Progenitor cell of endocrine pancreas (in vitro differentiated cells): ENCODE results near the gene C4orf36. TPM values are rescaled to one million over a fixed set of nuclear protein-coding genes. Genes with fewer than 3 reads are reported as not detected.

Experiments
- DNase-seq: peaks from one replicate; pipeline ENCODE4 v3.0.0; 2021; ENCODE audit warnings: low spot score; ENCODE audit not compliant: unreplicated experiment
- H3K27ac Mint-ChIP-seq: 2 replicates; pipeline ENCODE4 v1.8.0; 2021; ENCODE audit warnings: mild to moderate bottlenecking, moderate library complexity, mixed read lengths
- H3K27me3 Mint-ChIP-seq: 2 replicates; pipeline ENCODE4 v1.8.0; 2021; ENCODE audit warnings: mixed read lengths
- H3K36me3 Mint-ChIP-seq: 2 replicates; pipeline ENCODE4 v1.8.0; 2022; ENCODE audit warnings: mixed read lengths; ENCODE audit not compliant: insufficient read depth
- H3K4me1 Mint-ChIP-seq: 2 replicates; pipeline ENCODE4 v1.8.0; 2021; ENCODE audit warnings: low read depth, mixed read lengths
- H3K4me3 Mint-ChIP-seq: 2 replicates; pipeline ENCODE4 v1.8.0; 2021; ENCODE audit warnings: low read depth, mild to moderate bottlenecking, moderate library complexity, mixed read lengths
- H3K9me3 Mint-ChIP-seq: 2 replicates; pipeline ENCODE4 v1.8.0; 2021; ENCODE audit warnings: low read depth, mixed read lengths
- total RNA-seq: library from RNA; stranded (reverse); gene quantifications from 2 replicates; pipeline ENCODE4 v1.2.1, GENCODE V29; 2021
- TF ChIP-seq, protein P1 (sequence below): fragments of 200-600 bp; sonication (generic); IDR thresholded peaks from one replicate; pipeline ENCODE4 v1.5.0; 2021; ENCODE audit warnings: antibody characterized with exemption, mild to moderate bottlenecking; ENCODE audit not compliant: unreplicated experiment

C4orf36 gene
- total RNA-seq, 1 donor from 2014 or later: 2.0 TPM

DNA sequence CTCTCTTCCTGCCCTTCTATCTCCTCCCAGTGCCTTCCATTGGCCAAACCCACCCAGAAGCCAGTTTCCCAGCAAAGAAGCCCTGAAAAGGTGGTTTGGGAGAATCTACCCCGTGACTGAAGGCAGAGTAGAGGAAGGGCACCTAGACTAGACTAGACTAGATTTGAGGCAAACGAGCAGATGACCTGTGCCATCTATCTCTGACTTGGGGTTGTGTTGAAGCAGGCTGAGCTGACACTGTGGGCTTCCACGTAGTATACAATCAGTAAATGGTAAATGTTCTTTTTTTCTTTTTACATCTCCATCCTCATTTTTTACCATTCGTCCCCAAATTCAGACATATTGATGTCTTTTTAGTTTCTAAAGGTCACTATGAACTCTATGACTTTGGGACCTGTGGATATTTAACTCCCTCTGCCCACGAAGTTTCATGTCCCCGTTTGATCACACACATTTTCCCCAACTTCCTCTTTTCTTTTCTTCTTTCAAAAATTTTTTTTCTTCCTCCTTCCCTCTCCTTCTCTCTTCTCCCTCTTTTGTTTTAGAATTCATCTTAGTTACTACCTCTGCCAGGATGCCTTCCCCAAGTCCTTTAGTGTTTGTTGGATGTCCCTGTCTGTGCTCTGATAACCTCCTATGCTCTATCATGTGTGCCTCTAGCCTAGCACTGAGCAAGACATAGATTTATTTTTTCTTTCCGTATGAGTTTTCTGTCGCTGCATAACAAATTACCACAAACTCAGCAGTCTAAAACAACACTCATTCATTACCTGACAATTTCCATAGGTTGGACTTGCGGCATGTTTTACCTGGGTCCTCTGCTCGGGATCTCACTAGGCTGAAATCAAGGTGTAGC is 36.4 kb upstream of the C4orf36 start:
- Mint-ChIP-seq H3K27ac (no peak overlapping the region), H3K4me1 (peaks cover 4% of the 10 kb centered on the region), H3K36me3 (peaks cover 2% of the 10 kb centered on the region), H3K4me3 (no peak overlapping the region), H3K9me3 (peaks cover 3% of the 10 kb centered on the region), H3K27me3 (no peaks in the 10 kb centered on the region)
- no peak for DNase-seq
- TF ChIP-seq, protein P1, sequence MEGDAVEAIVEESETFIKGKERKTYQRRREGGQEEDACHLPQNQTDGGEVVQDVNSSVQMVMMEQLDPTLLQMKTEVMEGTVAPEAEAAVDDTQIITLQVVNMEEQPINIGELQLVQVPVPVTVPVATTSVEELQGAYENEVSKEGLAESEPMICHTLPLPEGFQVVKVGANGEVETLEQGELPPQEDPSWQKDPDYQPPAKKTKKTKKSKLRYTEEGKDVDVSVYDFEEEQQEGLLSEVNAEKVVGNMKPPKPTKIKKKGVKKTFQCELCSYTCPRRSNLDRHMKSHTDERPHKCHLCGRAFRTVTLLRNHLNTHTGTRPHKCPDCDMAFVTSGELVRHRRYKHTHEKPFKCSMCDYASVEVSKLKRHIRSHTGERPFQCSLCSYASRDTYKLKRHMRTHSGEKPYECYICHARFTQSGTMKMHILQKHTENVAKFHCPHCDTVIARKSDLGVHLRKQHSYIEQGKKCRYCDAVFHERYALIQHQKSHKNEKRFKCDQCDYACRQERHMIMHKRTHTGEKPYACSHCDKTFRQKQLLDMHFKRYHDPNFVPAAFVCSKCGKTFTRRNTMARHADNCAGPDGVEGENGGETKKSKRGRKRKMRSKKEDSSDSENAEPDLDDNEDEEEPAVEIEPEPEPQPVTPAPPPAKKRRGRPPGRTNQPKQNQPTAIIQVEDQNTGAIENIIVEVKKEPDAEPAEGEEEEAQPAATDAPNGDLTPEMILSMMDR: no peak

DNA sequence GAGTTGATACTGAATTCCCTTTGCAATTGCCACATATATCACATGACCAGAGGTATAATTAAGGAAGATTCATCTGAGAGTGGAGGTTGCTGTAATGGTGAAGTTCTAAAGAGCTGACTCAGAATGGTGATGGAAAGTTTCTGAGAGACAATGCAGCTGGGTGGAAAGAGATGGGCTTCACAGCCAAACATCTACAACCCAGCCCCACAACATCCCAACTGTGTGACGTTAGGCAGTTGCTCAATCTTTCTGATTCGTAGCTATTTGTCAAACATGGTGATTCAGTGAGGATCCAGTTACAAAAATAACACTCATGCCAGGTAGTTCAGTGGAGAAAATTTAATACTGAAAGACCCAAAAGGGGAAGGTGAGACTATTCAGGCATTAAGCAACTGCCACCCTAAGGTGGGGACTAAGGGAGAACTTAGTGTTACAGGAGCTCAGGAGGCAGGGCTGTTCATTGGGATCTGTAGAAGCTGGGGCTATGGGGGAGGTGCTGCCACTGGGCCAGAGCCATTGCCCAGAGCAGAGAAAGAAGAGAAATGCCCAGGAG is 35.7 kb upstream of the C4orf36 start:
- no peak overlapping the region for H3K4me3 Mint-ChIP-seq
- no peak overlapping the region for H3K27ac Mint-ChIP-seq
- TF ChIP-seq, protein P1: no peak
- peaks cover 3% of the 10 kb centered on the region for H3K4me1 Mint-ChIP-seq
- DNase-seq: no peak
- H3K27me3 Mint-ChIP-seq: no peaks in the 10 kb centered on the region
- peaks cover 3% of the 10 kb centered on the region for H3K9me3 Mint-ChIP-seq
- H3K36me3 Mint-ChIP-seq: peaks cover 2% of the 10 kb centered on the region

DNA sequence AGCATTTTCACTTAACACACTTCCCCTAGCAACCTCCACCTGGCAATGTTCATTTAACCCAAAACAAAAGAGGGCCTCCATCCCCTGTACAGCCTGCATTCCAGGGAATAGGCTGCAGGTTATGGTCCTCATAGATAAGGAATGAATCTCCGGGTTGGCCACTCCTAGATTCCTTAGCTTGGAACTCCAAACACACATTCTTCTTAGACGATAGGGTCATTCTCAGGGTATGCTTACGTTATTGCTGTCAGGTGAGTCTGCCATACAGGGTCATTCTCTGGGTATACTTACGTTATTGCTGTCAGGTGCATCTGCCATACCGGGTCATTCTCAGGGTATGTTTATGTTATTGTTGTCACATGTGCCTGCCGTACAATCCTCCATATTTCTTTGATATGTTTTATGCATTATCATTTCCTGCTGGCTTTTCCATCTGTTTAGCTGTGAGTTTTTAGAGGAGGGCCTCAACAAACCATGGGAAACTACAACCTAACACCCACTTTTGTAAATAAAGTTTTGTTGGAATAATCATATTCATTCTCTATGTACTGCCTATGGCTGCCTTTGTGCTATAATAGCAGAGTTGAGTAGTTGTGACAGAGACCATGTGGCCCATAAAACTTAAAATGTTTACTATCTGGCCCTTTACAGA is 34.3 kb upstream of the C4orf36 start:
- DNase-seq: no peak
- TF ChIP-seq, protein P1: no peak

DNA sequence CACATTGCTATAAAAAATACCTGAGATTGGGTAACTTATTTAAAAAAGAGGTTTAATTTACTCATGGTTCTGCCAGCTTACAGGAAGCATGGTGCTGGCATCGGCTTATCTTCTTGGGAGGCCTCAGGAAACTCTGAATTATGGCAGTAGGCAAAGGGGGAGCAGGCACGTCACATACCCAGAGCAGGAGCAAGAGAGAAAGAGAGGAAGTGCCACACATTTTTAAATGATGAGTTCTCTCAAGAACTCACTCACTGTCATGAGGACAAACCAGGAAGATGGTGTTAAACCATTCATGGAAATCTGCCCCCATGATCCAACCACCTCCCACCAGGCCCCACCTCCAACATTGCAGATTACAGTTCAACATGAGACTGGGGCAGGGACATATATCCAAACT is 32.6 kb upstream of the C4orf36 start:
- Mint-ChIP-seq H3K4me1 (peaks cover 3% of the 10 kb centered on the region), H3K36me3 (peaks cover 2% of the 10 kb centered on the region), H3K9me3 (peaks cover 3% of the 10 kb centered on the region), H3K27me3 (no peaks in the 10 kb centered on the region), H3K4me3 (no peak overlapping the region), H3K27ac (no peak overlapping the region)
- no peak for DNase-seq
- TF ChIP-seq, protein P1: no peak

More for the DNA sequence above, 34.3 kb upstream of the C4orf36 start:
- Mint-ChIP-seq H3K4me1 (peaks cover 3% of the 10 kb centered on the region), H3K9me3 (peaks cover 3% of the 10 kb centered on the region), H3K27me3 (no peaks in the 10 kb centered on the region), H3K4me3 (no peak overlapping the region), H3K27ac (peak overlapping the region; percentile 34), H3K36me3 (peaks cover 2% of the 10 kb centered on the region)

DNA sequence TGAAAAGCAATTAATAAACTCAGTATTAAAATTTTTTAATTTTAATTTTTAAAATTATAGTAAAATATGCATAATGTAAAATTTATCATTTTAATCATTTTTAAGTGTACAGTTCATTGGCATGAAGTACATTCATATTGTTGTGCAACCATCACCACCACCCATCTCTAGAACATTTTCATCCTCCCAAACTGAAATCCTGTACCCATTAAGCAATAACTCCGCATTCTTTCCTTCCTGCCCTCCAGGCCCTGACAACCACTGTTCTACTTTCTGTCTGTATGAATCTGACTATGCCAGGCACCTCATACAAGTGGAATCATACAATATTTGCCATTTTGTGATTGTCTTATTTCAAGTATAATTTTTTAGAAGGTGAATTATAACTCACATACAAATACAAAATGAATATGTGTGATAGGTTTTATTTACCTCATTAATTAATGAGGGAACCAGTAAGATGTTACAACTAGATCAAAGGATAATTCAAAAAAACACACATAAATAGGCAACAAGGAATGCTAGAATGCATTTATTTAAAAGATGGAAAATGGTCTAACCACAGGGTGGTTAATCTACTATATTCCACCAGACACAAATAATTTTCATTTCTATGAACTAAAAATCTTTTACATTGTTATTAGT is 29.5 kb upstream of the C4orf36 start:
- no peak overlapping the region for H3K4me3 Mint-ChIP-seq
- H3K36me3 Mint-ChIP-seq: peaks cover 2% of the 10 kb centered on the region
- H3K27me3 Mint-ChIP-seq: no peaks in the 10 kb centered on the region
- DNase-seq: no peak
- peaks cover 3% of the 10 kb centered on the region for H3K9me3 Mint-ChIP-seq
- peak overlapping the region; percentile 53 for H3K27ac Mint-ChIP-seq
- TF ChIP-seq, protein P1: no peak
- H3K4me1 Mint-ChIP-seq: peaks cover 3% of the 10 kb centered on the region
